Immature natural killer cell (primary cell): ENCODE measurements around the gene SLC4A5. TPM values are rescaled to one million over a fixed set of nuclear protein-coding genes. Genes with fewer than 3 reads are reported as not detected.
A peak's percentile ranks its signal among the peaks of the same experiment; 100 is the strongest.

ENCODE experiments used
- DNase-seq, 3 donors: peaks; one replicate each; pipeline ENCODE4 v3.0.0; 2022; ENCODE audit warnings: mixed read lengths in 1 of 3
- H3K27ac Mint-ChIP-seq, 6 donors: one replicate each; pipeline ENCODE4 v1.8.0; 2020; ENCODE audit warnings: mixed read lengths in 6 of 6, mild to moderate bottlenecking in 5 of 6, inconsistent platforms in 4 of 6, moderate library complexity in 3 of 6
- H3K27me3 Mint-ChIP-seq, 3 donors: one replicate each; pipeline ENCODE4 v1.8.0; 2020 to 2021; ENCODE audit warnings: low read depth in 3 of 3, mild to moderate bottlenecking in 3 of 3, mixed read lengths in 3 of 3, moderate library complexity in 3 of 3, inconsistent platforms in 1 of 3
- H3K36me3 Mint-ChIP-seq, 3 donors: one replicate each; pipeline ENCODE4 v1.8.0; 2020; ENCODE audit warnings: mixed read lengths in 3 of 3, inconsistent platforms in 2 of 3, mild to moderate bottlenecking in 2 of 3
- H3K4me1 Mint-ChIP-seq, 2 donors: one replicate each; pipeline ENCODE4 v1.8.0; 2020; ENCODE audit warnings: inconsistent platforms in 2 of 2, mild to moderate bottlenecking in 2 of 2, mixed read lengths in 2 of 2, moderate library complexity in 1 of 2
- H3K4me3 Mint-ChIP-seq, 5 donors: one replicate each; pipeline ENCODE4 v1.8.0; 2020; ENCODE audit warnings: mild to moderate bottlenecking in 5 of 5, mixed read lengths in 5 of 5, inconsistent platforms in 3 of 5, moderate library complexity in 3 of 5
- H3K9me3 Mint-ChIP-seq, 6 donors: one replicate each; pipeline ENCODE4 v1.8.0; 2020; ENCODE audit warnings: mild to moderate bottlenecking in 6 of 6, mixed read lengths in 6 of 6, inconsistent platforms in 4 of 6, moderate library complexity in 3 of 6
- polyA plus RNA-seq, 3 donors: library from polyadenylated mRNA; unstranded; fragments of 300-500 nt; fragmentation: Illumina TruSeq; gene quantifications; one replicate each; pipeline ENCODE4 v1.2.3, GENCODE V29; 2021

SLC4A5 gene
- polyA plus RNA-seq, 3 donors from 2014 or later, result not detected

DNA sequence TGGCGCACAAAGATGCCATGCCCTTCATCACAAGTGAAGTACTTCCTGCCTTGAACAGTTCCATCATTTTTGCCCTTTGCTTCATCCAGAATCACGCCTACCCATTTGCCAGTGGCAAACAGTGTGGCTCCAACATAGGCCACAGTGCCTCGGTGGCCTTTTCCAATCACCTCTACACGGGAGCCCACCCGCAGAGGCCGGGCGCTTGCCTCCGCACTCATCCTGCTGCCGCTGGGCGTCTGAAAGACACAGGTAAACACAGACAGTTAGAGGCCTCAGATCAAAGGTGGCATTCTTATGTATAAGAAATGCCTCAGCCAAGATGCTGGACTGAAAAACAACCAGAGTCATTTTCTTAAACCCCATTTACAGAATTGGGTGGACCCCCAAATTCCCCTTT, 34.8 kb upstream of the SLC4A5 start:
- H3K9me3 Mint-ChIP-seq, result no peaks in the 10 kb centered on the region
- peaks cover 60 to 71% of the 10 kb centered on the region in 2 donors for H3K4me1 Mint-ChIP-seq
- H3K27ac Mint-ChIP-seq, result no peak overlapping the region
- no peak for DNase-seq
- H3K4me3 Mint-ChIP-seq, result no peak overlapping the region
- H3K36me3 Mint-ChIP-seq, result peaks cover 4 to 20% (median 10%) of the 10 kb centered on the region in 3 donors
- H3K27me3 Mint-ChIP-seq, result peaks cover 0 to 6% (median 0%) of the 10 kb centered on the region in 3 donors

DNA sequence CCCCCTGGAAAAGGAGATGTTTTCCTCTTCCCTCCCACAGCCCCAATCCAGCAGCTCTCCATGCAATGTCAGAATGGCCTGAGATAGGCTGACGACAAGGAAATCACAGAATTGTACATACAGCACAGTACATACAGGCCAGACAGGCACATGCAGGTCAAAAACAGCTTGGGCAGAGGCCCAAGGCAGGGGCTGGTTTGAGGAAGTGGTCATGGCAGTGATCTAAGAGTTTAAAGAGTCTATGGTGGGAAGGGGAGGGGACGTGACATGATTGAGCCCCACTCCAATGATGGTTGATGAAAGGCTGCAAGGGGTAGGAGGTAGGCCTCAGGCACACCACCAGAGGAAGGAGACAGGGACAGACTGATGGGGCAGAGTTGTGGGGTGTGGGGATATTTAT, 32.6 kb upstream of the SLC4A5 start:
- Mint-ChIP-seq H3K36me3 (peaks cover 4 to 29% (median 13%) of the 10 kb centered on the region in 3 donors), H3K4me1 (peaks cover 52 to 57% of the 10 kb centered on the region in 2 donors), H3K4me3 (no peak overlapping the region), H3K27me3 (peaks cover 0 to 4% (median 0%) of the 10 kb centered on the region in 3 donors), H3K9me3 (no peaks in the 10 kb centered on the region), H3K27ac (peak overlapping the region in 3 of 6 donors; percentile 21 to 88 (median 55))
- no peak for DNase-seq

DNA sequence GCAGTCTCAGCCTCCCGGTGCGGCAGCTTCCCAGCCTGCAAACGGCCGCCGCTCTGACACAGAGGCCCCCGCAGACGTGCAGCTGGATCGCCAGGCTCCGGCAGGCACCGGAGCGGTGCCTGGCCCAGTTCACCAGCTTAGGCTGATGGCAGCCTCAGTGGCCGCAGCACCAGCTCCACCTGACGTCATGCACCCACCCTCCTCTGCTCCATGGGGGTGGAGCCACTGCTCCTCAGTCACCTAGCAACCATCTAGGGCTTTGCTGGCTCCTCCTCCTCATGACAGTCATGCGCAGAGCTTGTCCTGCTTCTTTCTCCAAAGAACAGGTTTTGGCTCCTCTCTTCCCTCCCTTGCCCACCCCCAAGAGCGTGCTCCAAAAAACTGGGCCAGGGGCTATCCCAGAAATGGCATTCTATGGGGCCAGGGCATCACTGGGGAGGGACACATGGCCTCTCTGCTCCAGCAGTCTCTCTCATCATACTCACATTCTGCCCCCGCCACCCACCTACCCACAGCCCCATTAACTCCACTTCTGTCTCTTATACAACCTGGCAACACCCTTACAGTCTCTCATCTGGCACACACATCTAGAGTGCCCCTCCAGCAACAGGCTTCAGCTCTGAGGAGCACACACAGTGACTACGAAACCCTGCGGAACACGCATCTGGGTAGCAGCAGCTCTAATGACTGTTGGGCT, 31.4 kb upstream of the SLC4A5 start:
- Mint-ChIP-seq H3K27ac (no peak overlapping the region), H3K4me3 (no peak overlapping the region), H3K27me3 (peaks cover 0 to 2% (median 0%) of the 10 kb centered on the region in 3 donors), H3K36me3 (peaks cover 7 to 41% (median 25%) of the 10 kb centered on the region in 3 donors), H3K9me3 (no peaks in the 10 kb centered on the region), H3K4me1 (peaks cover 40 to 45% of the 10 kb centered on the region in 2 donors)
- DNase-seq, result no peak

DNA sequence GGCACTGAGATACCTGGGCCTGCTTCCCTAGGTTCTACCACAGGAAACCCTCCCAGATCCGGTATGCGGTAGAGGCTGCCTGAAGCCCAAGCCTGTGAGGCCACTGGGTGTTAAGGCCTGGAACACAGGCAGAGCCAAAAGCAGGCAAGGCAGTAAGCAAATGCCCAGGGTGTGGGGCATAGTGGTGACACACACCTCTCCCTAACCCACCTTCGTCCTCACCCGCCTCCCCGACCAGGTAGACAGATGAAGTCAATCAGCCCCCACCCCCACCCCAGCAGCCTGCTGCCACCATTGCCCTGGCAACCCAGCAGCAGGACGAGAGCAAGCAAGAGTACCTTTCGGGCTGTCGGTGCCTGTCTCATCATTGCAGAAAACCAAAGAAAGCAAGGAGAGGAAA, 30.8 kb upstream of the SLC4A5 start:
- Mint-ChIP-seq H3K27ac (no peak overlapping the region), H3K27me3 (peaks cover 0 to 2% (median 0%) of the 10 kb centered on the region in 3 donors), H3K9me3 (no peaks in the 10 kb centered on the region), H3K4me3 (no peak overlapping the region), H3K4me1 (peaks cover 34 to 38% of the 10 kb centered on the region in 2 donors), H3K36me3 (peaks cover 7 to 44% (median 29%) of the 10 kb centered on the region in 3 donors)
- no peak for DNase-seq

DNA sequence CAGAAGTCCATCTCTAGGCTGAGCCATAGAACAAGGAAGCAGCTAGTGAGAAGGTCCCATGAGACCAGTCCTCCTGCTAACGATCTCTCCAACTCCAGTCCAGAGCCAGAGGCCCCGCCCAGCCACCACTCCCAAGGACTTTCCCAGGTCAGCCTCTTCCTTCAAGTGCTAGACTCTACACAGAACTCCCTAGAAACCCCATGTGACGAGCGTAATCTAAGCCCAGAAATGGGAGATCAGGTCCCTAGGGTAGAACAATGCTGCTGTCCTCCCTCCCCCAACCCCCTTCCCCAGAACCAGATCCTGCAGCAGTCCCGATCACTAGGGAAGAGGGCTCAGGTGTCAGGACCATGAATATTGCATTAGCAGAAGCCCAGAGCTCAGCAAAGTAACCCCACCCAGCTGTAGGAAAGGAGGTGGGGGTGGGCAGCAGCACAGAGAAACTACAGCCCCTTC, 30.0 kb upstream of the SLC4A5 start:
- H3K27me3 Mint-ChIP-seq, result peaks cover 0 to 2% (median 0%) of the 10 kb centered on the region in 3 donors
- no peak overlapping the region for H3K4me3 Mint-ChIP-seq
- peak overlapping the region in 1 of 6 donors; percentile 26 for H3K27ac Mint-ChIP-seq
- H3K9me3 Mint-ChIP-seq, result no peaks in the 10 kb centered on the region
- H3K4me1 Mint-ChIP-seq, result peaks cover 28 to 32% of the 10 kb centered on the region in 2 donors
- DNase-seq, result no peak
- H3K36me3 Mint-ChIP-seq, result peaks cover 13 to 50% (median 36%) of the 10 kb centered on the region in 3 donors

DNA sequence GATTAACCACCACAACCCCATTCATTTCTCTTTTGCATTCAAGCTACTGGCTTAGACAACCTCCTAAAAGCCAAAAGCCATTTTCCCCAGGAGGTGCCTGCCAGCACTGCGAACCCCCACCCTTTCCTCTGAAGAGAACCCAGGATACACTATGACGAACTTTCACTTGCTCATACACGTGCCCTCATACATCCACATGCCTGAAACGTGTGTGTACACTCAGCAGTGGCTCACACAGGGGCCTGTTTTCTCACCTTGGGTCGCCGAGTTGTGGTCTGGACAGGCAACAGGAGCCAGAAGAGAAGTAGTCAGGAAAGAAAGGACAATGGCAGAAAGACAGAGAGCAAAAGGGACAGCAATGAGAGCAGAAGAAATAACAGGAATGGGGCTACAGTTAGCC, 29.5 kb upstream of the SLC4A5 start:
- peaks cover 0 to 2% (median 0%) of the 10 kb centered on the region in 3 donors for H3K27me3 Mint-ChIP-seq
- no peak for DNase-seq
- H3K27ac Mint-ChIP-seq, result peak overlapping the region in 1 of 6 donors; percentile 67
- H3K4me1 Mint-ChIP-seq, result peaks cover 24 to 26% of the 10 kb centered on the region in 2 donors
- H3K36me3 Mint-ChIP-seq, result peaks cover 14 to 50% (median 35%) of the 10 kb centered on the region in 3 donors
- H3K4me3 Mint-ChIP-seq, result no peak overlapping the region
- H3K9me3 Mint-ChIP-seq, result no peaks in the 10 kb centered on the region

DNA sequence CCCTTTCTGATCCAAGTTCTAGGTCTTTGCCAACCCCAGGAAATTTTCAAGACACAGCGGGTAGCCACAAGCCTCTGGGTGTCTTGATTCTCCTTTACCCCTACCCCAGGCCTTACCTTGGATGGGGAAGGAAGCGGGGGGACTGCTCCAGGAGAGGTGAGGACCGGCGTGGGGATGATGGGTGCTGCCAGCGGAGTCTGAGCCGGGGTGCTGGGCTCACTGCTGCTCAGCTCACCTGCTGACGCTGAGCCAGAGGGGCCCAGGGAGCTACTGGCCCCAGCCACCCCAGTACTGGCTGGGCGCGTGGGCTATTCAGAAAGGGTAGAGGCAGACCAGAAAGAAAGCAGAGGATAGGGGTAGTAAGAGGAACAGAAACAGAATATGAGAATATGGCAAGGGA, 28.2 kb upstream of the SLC4A5 start:
- Mint-ChIP-seq H3K27me3 (peaks cover 0 to 3% (median 0%) of the 10 kb centered on the region in 3 donors), H3K4me1 (peaks cover 11 to 14% of the 10 kb centered on the region in 2 donors), H3K27ac (peak overlapping the region in 1 of 6 donors; percentile 41), H3K4me3 (no peak overlapping the region), H3K9me3 (no peaks in the 10 kb centered on the region), H3K36me3 (peaks cover 24 to 51% (median 37%) of the 10 kb centered on the region in 3 donors)
- DNase-seq, result no peak

DNA sequence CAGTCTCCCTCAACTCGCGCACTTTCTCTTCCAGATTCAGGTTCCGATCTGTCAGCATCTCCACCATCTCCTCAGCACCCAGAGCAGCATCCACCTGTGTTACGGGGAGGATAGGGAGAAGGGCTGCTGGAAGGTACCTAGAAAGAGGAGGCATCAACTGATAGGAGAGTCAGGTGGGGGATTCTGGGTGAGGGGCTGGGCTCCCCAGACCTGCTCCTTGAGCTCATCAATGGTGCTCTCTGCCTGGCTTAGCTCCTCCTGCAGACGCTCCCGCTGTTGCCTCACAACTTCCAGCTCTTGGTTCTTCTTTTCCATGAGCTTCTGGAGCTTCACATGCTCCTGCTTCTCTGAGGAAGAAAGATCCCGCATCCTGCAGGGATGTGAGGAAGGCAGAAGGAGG, 26.8 kb upstream of the SLC4A5 start:
- Mint-ChIP-seq H3K36me3 (peaks cover 31 to 61% (median 49%) of the 10 kb centered on the region in 3 donors), H3K9me3 (no peaks in the 10 kb centered on the region), H3K27ac (peak overlapping the region in 1 of 6 donors; percentile 31), H3K27me3 (peaks cover 0 to 3% (median 3%) of the 10 kb centered on the region in 3 donors), H3K4me1 (peaks cover 0 to 4% of the 10 kb centered on the region in 2 donors), H3K4me3 (no peak overlapping the region)
- no peak for DNase-seq

DNA sequence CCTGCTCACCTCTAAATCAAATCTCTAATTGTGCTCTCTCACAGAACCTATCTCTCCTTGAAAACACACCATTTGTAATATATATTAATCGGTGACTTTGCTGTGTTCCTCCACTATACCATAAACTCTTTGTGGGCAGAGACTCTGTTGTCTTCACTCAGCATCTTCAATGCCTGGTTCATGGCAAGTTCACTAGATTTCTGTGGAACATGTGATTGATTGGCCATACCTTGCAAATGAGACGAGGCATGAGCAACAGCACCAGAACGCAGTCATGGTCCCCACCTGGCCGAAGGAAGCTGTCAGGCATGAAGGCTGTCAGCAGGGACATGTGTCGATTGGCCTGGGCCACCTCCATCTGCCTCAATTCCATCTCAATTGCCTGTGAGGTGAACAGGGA, 25.3 kb upstream of the SLC4A5 start:
- no peak for DNase-seq
- H3K36me3 Mint-ChIP-seq, result peaks cover 36 to 71% (median 57%) of the 10 kb centered on the region in 3 donors
- no peak overlapping the region for H3K4me3 Mint-ChIP-seq
- H3K27ac Mint-ChIP-seq, result peak overlapping the region in 1 of 6 donors; percentile 30
- H3K9me3 Mint-ChIP-seq, result no peaks in the 10 kb centered on the region
- peaks cover 0 to 3% (median 3%) of the 10 kb centered on the region in 3 donors for H3K27me3 Mint-ChIP-seq
- H3K4me1 Mint-ChIP-seq, result peaks cover 0 to 2% of the 10 kb centered on the region in 2 donors

DNA sequence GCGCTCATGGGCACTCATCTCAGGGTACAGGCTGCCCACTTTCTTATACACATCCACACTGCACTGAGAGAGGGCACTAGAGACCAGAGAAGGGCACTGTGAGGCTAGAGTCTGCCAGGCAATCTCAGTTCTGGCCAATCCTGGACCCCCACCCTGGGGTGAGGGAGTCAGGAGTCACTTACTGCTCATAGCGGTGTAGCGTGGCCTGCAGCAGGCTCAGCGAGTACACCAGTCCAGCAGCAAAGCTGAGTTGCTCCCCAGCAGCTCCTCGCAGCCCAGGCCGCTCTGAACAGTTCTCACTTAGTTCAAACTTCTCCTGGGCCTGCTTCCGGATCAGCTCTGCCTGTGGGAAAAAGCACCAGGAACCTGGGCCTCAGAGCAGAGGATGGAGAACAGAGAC, 24.6 kb upstream of the SLC4A5 start:
- Mint-ChIP-seq H3K4me1 (peaks cover 0 to 2% of the 10 kb centered on the region in 2 donors), H3K36me3 (peaks cover 36 to 74% (median 60%) of the 10 kb centered on the region in 3 donors), H3K27me3 (peaks cover 0 to 3% (median 3%) of the 10 kb centered on the region in 3 donors), H3K9me3 (no peaks in the 10 kb centered on the region), H3K27ac (no peak overlapping the region), H3K4me3 (no peak overlapping the region)
- no peak for DNase-seq

DNA sequence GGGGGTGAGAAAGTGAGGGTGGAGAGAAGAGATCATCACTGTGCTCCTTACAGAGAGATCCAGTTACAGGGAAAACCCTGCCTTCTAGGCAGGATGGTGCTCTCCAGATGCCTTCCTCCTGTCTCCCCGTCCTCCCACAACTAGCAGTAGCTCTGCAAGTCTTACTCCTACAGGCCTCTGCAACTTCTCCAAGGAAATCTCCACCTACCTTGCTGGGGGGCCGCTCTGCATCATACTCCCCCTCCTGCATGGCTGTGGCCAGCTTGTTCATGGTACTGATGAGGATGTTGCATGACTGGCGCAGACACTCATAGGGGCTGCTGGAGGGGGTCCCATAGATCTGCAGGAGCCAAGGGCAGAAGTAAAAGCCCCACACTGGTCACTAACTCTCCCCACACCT, 22.8 kb upstream of the SLC4A5 start:
- Mint-ChIP-seq H3K36me3 (peaks cover 45 to 82% (median 68%) of the 10 kb centered on the region in 3 donors), H3K27ac (peak overlapping the region in 1 of 6 donors; percentile 65), H3K9me3 (no peaks in the 10 kb centered on the region), H3K4me3 (no peak overlapping the region), H3K4me1 (no peaks in the 10 kb centered on the region), H3K27me3 (peaks cover 0 to 3% (median 3%) of the 10 kb centered on the region in 3 donors)
- DNase-seq, result no peak

DNA sequence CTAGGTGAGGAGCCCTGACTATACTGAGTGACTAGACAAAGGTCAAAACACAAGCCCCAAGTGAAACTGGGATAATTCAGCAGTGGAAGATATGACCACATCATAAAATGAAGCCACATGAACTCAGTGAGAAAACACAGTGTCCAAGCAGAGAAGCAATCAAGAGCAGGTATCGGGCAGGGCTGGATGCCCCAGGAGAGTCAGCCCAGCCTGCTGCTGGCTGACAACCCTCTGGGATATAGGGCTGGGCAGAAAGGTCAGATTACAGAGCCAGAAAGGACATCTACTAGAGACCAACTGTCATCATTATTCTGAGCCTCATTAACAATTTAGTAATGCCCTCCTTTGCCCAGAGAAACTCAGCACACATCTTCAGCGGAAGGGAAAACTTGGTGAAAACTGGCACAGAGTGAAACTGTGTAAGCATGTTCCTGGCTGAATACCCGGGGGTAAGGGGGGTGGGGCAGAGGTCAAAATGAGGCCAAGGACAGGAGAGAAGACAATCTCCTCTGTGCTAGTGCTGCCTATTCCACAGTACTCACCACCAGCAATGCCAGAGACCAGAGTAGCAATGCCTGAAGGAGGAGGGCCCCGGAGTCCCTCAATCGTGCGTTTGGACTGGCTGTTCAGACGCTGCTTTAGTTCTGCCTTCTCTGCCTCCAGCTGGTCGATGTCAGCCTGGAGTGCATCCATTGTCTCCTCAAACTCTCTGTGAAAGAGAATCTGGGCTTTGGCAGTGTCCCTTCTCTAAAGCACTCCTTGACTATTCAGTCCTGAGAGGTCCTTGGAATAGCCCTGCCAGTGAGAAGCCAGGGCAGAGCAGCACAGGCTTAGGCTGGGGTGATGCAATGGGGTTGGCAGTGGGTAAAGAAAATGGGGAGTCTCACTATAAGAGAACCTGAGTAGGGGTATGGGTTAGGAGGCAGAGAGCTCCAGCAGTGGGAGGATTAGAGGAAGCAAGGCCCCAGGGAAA, 21.6 kb upstream of the SLC4A5 start:
- Mint-ChIP-seq H3K4me3 (no peak overlapping the region), H3K9me3 (no peaks in the 10 kb centered on the region), H3K36me3 (peaks cover 47 to 79% (median 60%) of the 10 kb centered on the region in 3 donors), H3K27me3 (peaks cover 0 to 3% (median 2%) of the 10 kb centered on the region in 3 donors), H3K27ac (peak overlapping the region in 1 of 6 donors; percentile 30), H3K4me1 (no peaks in the 10 kb centered on the region)
- no peak for DNase-seq

DNA sequence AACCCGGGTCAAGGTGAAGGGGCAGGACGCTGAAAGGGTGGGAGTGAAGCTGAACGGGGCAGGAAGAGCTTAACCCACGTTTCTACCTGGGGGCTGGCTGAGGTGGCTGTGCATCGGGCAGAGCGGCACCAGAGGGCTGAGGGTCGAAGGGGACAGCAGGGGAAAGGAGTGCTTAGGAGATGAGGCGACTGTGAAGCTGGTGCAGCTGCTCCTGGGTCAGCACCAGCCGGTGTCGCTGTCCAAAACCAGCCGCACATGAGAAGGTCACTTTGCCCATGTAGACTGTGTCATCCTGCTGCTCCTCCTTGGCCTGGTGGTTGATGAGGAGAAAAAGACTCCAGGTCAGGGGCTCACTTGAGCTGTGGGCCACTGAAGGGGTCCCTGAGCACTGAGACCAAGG, 18.1 kb upstream of the SLC4A5 start:
- DNase-seq, result no peak
- Mint-ChIP-seq H3K4me1 (no peaks in the 10 kb centered on the region), H3K27me3 (peaks cover 0 to 3% (median 3%) of the 10 kb centered on the region in 3 donors), H3K27ac (peak overlapping the region in 1 of 6 donors; percentile 24), H3K36me3 (peaks cover 34 to 66% (median 44%) of the 10 kb centered on the region in 3 donors), H3K4me3 (no peak overlapping the region), H3K9me3 (no peaks in the 10 kb centered on the region)
